T-helper 2 cell treated with Interferon-gamma antibody and Interleukin-4, amounts not matched to agents 5 μg/mL and 100 μg/mL, for 36 hours (primary cell): Measurements from ENCODE around the gene MYH11.

ENCODE experiments used
- DNase-seq: peaks from one replicate; pipeline ENCODE4 v3.0.0; 2021; ENCODE audit warnings: low spot score
- H3K27ac Mint-ChIP-seq: one replicate; pipeline ENCODE4 v1.8.0; 2021; ENCODE audit warnings: mild to moderate bottlenecking, mixed read lengths
- H3K27me3 Mint-ChIP-seq: one replicate; pipeline ENCODE4 v1.8.0; 2021; ENCODE audit warnings: low read depth, mixed read lengths
- H3K36me3 Mint-ChIP-seq: one replicate; pipeline ENCODE4 v1.8.0; 2021; ENCODE audit warnings: low read depth, mixed read lengths
- H3K4me1 Mint-ChIP-seq: one replicate; pipeline ENCODE4 v1.8.0; 2021; ENCODE audit warnings: low read depth, mixed read lengths
- H3K4me3 Mint-ChIP-seq: one replicate; pipeline ENCODE4 v1.8.0; 2022; ENCODE audit warnings: mild to moderate bottlenecking, moderate library complexity, mixed read lengths
- H3K9me3 Mint-ChIP-seq: one replicate; pipeline ENCODE4 v1.8.0; 2021; ENCODE audit warnings: mixed read lengths

The MYH11 gene

GRCh38 chr16:15768201-15768600 lies 88.6 kb downstream of the MYH11 start:
- H3K27me3 Mint-ChIP-seq, result no peaks in the 10 kb centered on the region
- no peak overlapping the region for H3K27ac Mint-ChIP-seq
- no peaks in the 10 kb centered on the region for H3K36me3 Mint-ChIP-seq
- peaks cover 3% of the 10 kb centered on the region for H3K4me1 Mint-ChIP-seq
- no peaks in the 10 kb centered on the region for H3K9me3 Mint-ChIP-seq
- no peak overlapping the region for H3K4me3 Mint-ChIP-seq
- DNase-seq, result no peak

- Mint-ChIP-seq H3K9me3 (no peaks in the 10 kb centered on the region), H3K4me1 (peaks cover 3% of the 10 kb centered on the region), H3K27ac (no peak overlapping the region), H3K4me3 (no peak overlapping the region), H3K36me3 (no peaks in the 10 kb centered on the region), H3K27me3 (no peaks in the 10 kb centered on the region)
- DNase-seq, result no peak
These were observed 89.9 kb downstream of the MYH11 start for GRCh38 chr16:15766918-15767317.

GRCh38 chr16:15765880-15766279 lies 90.9 kb downstream of the MYH11 start:
- Mint-ChIP-seq H3K9me3 (no peaks in the 10 kb centered on the region), H3K4me3 (no peak overlapping the region), H3K36me3 (no peaks in the 10 kb centered on the region), H3K4me1 (peaks cover 3% of the 10 kb centered on the region), H3K27ac (no peak overlapping the region), H3K27me3 (peaks cover 3% of the 10 kb centered on the region)
- peak; percentile 29 for DNase-seq

GRCh38 chr16:15765116-15765515 lies 91.7 kb downstream of the MYH11 start:
- Mint-ChIP-seq H3K4me3 (no peak overlapping the region), H3K27me3 (peaks cover 3% of the 10 kb centered on the region), H3K4me1 (peaks cover 3% of the 10 kb centered on the region), H3K9me3 (no peaks in the 10 kb centered on the region), H3K27ac (no peak overlapping the region), H3K36me3 (no peaks in the 10 kb centered on the region)
- DNase-seq, result no peak

- H3K4me3 Mint-ChIP-seq, result no peak overlapping the region
These were observed 92.7 kb downstream of the MYH11 start for GRCh38 chr16:15764112-15764511.

GRCh38 chr16:15760129-15760528 lies 96.7 kb downstream of the MYH11 start:
- H3K4me1 Mint-ChIP-seq, result peaks cover 3% of the 10 kb centered on the region
- no peak overlapping the region for H3K27ac Mint-ChIP-seq
- DNase-seq, result no peak
- H3K9me3 Mint-ChIP-seq, result no peaks in the 10 kb centered on the region
- no peaks in the 10 kb centered on the region for H3K36me3 Mint-ChIP-seq
- peaks cover 3% of the 10 kb centered on the region for H3K27me3 Mint-ChIP-seq
- H3K4me3 Mint-ChIP-seq, result no peak overlapping the region

More at GRCh38 chr16:15764112-15764511, 92.7 kb downstream of the MYH11 start:
- no peaks in the 10 kb centered on the region for H3K9me3 Mint-ChIP-seq
- H3K27me3 Mint-ChIP-seq, result peaks cover 3% of the 10 kb centered on the region
- H3K36me3 Mint-ChIP-seq, result no peaks in the 10 kb centered on the region
- H3K27ac Mint-ChIP-seq, result no peak overlapping the region
- DNase-seq, result no peak
- peaks cover 3% of the 10 kb centered on the region for H3K4me1 Mint-ChIP-seq

- no peaks in the 10 kb centered on the region for H3K9me3 Mint-ChIP-seq
- peaks cover 3% of the 10 kb centered on the region for H3K4me1 Mint-ChIP-seq
- DNase-seq, result no peak
- H3K36me3 Mint-ChIP-seq, result no peaks in the 10 kb centered on the region
- H3K27ac Mint-ChIP-seq, result no peak overlapping the region
- H3K27me3 Mint-ChIP-seq, result peaks cover 3% of the 10 kb centered on the region
- H3K4me3 Mint-ChIP-seq, result no peak overlapping the region
These were observed 97.8 kb downstream of the MYH11 start for GRCh38 chr16:15759070-15759469.

DNA sequence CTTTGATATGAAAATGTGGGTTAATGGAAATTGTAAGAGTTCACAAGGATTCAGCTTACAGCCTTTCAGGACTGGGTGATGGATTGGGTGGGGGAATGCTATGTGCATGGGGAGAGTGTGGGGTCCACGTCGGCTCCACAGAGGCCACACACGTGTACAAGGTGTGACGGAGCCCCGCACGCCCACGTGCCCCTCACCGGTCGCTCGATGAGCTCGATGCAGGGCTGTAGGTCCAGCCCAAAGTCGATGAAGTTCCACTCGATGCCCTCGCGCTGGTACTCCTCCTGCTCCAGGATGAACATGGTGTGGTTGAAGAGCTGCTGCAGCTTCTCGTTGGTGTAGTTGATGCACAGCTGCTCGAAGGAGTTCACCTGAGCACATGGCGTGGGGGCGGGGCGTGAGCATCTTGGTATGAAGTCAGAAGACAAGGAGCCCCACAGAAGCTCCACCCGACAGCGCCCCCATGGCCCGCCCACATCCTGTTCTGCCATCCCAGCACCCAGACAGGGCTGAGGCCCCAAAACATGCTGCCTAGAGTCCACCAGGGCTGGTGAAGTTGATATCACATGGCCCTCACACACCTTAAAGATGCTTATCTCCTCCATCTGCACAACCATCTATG lies 99.1 kb downstream of the MYH11 start:
- Mint-ChIP-seq H3K4me1 (peaks cover 3% of the 10 kb centered on the region), H3K4me3 (no peak overlapping the region), H3K27me3 (peaks cover 3% of the 10 kb centered on the region), H3K27ac (no peak overlapping the region), H3K9me3 (no peaks in the 10 kb centered on the region), H3K36me3 (no peaks in the 10 kb centered on the region)
- DNase-seq, result no peak

DNA sequence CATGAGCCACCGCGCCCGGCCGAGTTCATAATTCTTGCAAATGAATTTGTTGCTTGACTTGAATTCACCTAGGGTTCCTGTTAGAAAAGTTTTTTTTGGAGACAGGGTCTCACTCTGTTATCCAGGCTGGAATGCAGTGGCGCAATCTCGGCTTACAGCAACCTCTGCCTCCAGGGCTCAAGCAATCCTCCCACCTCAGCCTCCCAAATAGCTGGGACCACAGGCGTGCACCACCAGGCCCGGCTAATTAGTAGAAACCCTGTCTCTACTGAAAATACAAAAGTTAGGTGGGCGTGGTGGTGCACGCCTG lies 99.8 kb downstream of the MYH11 start:
- peaks cover 3% of the 10 kb centered on the region for H3K4me1 Mint-ChIP-seq

GRCh38 chr16:15754821-15755534 lies 101.8 kb downstream of the MYH11 start:
- DNase-seq, result no peak
- H3K36me3 Mint-ChIP-seq, result no peaks in the 10 kb centered on the region
- H3K27me3 Mint-ChIP-seq, result no peaks in the 10 kb centered on the region
- peaks cover 3% of the 10 kb centered on the region for H3K4me1 Mint-ChIP-seq
- H3K4me3 Mint-ChIP-seq, result no peak overlapping the region
- no peaks in the 10 kb centered on the region for H3K9me3 Mint-ChIP-seq
- H3K27ac Mint-ChIP-seq, result no peak overlapping the region

More for the DNA sequence above, 99.8 kb downstream of the MYH11 start:
- H3K27me3 Mint-ChIP-seq, result peaks cover 3% of the 10 kb centered on the region
- H3K4me3 Mint-ChIP-seq, result no peak overlapping the region
- no peaks in the 10 kb centered on the region for H3K36me3 Mint-ChIP-seq
- H3K27ac Mint-ChIP-seq, result no peak overlapping the region
- DNase-seq, result no peak
- H3K9me3 Mint-ChIP-seq, result no peaks in the 10 kb centered on the region

DNA sequence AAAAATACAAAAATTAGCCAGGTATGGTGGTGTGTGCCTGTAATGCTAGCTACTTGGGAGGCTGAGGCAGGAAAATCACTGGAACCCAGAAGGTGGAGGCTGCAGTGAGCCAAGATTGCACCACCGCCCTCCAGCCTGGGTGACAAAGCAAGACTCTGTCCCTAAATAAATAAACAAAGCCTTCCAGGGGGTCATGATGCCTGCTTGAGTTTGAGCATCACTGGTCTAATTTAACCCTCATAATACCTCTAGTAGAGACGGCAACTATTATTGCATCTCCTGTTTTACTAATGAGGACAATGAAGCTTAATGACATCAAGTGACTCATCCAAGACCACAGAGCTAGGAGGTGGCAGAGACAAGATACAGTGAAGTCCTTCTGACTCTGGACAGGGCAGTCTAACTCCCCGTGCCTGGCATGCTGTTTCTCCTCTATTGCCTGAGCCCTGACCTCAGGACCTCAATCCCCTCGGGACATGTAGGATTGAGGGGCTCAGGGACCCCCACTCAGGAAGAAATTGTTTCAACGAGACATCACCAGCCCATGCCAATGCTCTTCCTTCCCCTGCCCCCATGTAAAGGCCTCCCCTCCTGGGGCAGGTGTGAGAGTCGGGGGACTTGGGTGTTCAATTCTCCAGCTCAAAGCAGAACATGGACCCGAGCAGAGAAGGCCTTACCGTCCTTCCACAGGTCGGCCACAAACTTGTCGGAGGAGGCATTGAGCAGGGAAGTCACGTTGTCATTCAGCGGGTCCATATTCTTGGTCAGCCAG lies 103.9 kb downstream of the MYH11 start:
- H3K27me3 Mint-ChIP-seq, result no peaks in the 10 kb centered on the region
- no peak overlapping the region for H3K4me3 Mint-ChIP-seq
- peaks cover 3% of the 10 kb centered on the region for H3K4me1 Mint-ChIP-seq
- H3K36me3 Mint-ChIP-seq, result no peaks in the 10 kb centered on the region
- no peaks in the 10 kb centered on the region for H3K9me3 Mint-ChIP-seq
- DNase-seq, result no peak
- no peak overlapping the region for H3K27ac Mint-ChIP-seq

GRCh38 chr16:15751940-15752339 lies 104.9 kb downstream of the MYH11 start:
- Mint-ChIP-seq H3K4me3 (no peak overlapping the region), H3K27ac (no peak overlapping the region), H3K36me3 (no peaks in the 10 kb centered on the region), H3K4me1 (peaks cover 3% of the 10 kb centered on the region), H3K27me3 (no peaks in the 10 kb centered on the region), H3K9me3 (no peaks in the 10 kb centered on the region)
- DNase-seq, result no peak

GRCh38 chr16:15749985-15750384 lies 106.8 kb downstream of the MYH11 start:
- no peaks in the 10 kb centered on the region for H3K4me1 Mint-ChIP-seq
- no peak overlapping the region for H3K27ac Mint-ChIP-seq
- no peaks in the 10 kb centered on the region for H3K9me3 Mint-ChIP-seq
- H3K4me3 Mint-ChIP-seq, result no peak overlapping the region
- no peaks in the 10 kb centered on the region for H3K36me3 Mint-ChIP-seq
- no peak for DNase-seq
- no peaks in the 10 kb centered on the region for H3K27me3 Mint-ChIP-seq

- H3K9me3 Mint-ChIP-seq, result no peaks in the 10 kb centered on the region
- no peak overlapping the region for H3K27ac Mint-ChIP-seq
- no peak for DNase-seq
- no peaks in the 10 kb centered on the region for H3K36me3 Mint-ChIP-seq
- no peaks in the 10 kb centered on the region for H3K27me3 Mint-ChIP-seq
- no peaks in the 10 kb centered on the region for H3K4me1 Mint-ChIP-seq
- H3K4me3 Mint-ChIP-seq, result no peak overlapping the region
These were observed 107.5 kb downstream of the MYH11 start for GRCh38 chr16:15749371-15749770.
